GM18867 (cell line): Measurements from ENCODE around the gene TSC22D4.
"Not testable (repeated sequence)": the region's sequence is repeated elsewhere in the genome, so short reads cannot be mapped to it uniquely, and the experiment has no call there.

Source experiments
- ATAC-seq: cut with Tn5 transposase; IDR thresholded peaks from one replicate; pipeline ENCODE4 v1.9.1; 2021; ENCODE audit warnings: mild to moderate bottlenecking, moderate library complexity; ENCODE audit not compliant: unreplicated experiment

Gene TSC22D4

GRCh38 chr7:100476101-100476780, 2.8 kb downstream of the TSC22D4 start:
- no peak for ATAC-seq

DNA sequence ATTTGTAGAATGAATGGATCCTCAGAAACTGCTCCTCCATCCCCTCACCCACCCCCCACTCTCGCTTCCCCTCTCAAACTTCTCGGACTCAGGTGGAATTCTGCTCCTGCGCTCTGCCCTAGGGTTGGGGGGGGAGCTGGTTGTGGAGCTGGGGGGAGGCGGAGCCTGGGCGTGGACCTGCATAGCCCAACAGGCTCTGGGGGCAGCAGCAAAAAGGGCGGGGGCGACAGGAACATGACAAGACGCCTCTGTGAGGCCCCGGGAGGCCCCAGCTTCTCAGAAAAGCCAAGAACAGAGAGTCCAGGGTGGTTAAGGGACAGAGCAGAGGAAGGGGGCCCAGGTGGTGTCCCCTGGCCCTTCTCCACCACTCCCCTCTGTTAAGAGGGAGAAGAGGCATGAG, 3.5 kb downstream of the TSC22D4 start:
- no peak for ATAC-seq

DNA sequence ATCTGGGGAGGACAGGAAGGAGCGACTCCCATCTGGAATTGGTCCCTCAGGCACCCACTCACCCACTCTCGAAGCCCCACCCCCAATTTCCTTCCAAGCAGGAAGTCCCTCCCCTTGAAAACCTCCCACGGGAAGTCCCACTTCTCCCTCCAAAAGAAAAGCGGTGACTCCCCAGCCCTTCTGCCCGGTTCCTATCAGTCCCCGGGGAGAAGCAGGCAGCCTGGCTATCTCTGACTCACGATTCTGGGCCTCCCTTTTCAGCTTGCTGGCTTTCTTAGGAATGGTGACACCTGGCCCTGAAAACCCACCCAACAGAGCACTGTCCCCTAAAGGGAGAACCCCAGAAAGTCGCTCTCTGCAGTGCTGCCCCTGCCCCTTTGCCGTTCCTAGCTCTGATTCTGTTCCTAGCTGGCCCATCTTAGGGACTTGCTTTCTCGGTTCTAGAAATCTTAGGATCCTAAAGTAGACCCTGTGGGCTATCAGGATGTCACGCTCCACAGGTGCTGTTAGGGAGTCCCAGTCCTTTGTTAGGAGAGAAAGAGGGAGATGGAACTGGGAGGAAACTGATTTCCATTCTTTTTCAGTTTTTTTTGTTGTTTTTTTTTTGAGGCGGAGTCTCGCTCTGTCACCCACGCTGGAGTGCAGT, 6.0 kb downstream of the TSC22D4 start:
- no peak for ATAC-seq

GRCh38 chr7:100472121-100472851, 6.7 kb downstream of the TSC22D4 start:
- no peak for ATAC-seq

DNA sequence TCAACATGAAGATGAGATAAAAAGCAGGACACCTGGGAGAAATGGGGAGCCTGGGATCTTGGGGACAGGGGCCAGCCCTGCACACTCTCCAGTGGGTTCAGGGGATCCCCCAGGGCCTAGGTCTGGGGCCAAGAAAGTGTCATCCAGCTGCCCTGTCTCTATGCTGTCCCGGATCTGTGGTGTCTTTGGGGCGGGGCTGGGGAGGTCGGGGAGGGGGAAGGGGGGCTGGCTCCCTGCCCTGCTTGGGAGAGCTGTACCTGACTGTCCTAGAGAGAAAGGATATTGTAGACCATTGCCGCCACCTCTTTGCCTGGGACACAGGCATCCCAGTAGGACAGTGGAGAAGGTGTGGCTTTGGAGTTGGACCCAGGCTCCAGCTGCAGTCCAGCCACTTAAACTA, 8.0 kb downstream of the TSC22D4 start:
- no peak for ATAC-seq

- ATAC-seq = peak; percentile 62
Measured at GRCh38 chr7:100469227-100470044, 9.6 kb downstream of the TSC22D4 start.

GRCh38 chr7:100467638-100468373, 11.2 kb downstream of the TSC22D4 start:
- ATAC-seq = no peak

- no peak for ATAC-seq
Measured at GRCh38 chr7:100466653-100467605, 12.1 kb downstream of the TSC22D4 start.

- no peak for ATAC-seq
Measured at GRCh38 chr7:100465702-100466311, 13.2 kb downstream of the TSC22D4 start.

DNA sequence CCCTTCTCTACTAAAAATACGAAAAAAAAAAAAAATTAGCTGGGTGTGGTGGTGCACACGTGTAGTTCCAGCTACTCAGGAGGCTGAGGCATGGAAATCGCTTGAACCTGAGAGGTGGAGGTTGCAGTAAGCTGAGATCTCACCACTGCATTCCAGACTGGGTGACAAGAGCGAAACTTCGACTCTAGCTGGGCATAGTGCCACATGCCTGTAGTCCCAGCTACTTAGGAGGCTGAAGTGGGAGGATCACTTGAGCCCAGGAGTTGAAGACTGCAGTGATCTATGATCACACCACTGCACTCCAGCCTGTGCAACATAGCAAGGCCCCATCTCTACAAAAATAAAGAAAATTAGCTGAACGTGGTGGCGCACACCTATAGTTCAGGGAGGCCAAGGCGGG, 13.7 kb downstream of the TSC22D4 start:
- ATAC-seq = no peak

DNA sequence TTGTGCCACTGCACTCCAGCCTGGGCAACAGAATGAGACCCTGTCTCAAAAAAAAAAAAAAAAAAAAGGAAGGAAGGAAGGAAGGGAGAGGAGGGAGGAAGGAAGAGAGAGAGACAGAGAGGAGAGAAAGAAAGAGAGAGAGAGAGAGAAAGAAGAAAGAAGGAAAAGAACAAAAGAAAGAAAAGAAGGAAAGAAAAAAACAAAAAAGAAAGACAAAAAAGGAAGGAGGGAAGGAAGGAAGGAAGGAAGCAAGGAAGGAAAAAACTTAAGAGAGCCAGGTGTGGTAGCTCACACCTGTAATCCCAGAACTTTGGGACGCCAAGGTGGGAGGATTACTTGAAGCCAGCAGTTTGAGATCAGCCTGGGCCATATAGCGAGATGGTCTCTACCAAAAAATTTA, 14.2 kb downstream of the TSC22D4 start:
- no peak for ATAC-seq

DNA sequence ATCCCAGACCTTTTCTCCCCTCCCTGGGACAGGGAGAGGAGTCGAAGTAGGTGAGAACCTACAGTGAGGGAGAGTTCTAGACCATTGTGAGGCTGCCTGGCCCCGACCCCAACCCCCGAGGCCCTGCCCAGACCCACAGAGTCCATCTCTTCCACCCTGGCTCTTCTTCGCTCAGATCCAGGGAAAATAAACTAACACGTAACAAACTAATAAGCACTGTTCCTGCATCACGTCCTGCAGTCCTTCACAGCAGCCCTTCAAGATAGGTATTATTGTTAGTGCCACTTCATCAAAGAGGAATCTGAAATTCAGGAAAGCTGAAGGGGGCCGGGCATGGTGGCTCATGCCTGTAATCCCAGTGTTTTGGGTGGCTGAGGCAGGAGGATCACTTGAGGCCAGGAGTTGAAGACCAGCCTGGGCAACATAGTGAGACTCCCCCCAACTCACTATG, 14.8 kb downstream of the TSC22D4 start, which contains the start of gene SPACDR:
Gene SPACDR (minus strand): TSS at position 51 of the 451 bp plus-strand sequence. CDS start 235 bp downstream, outside the sequence.
- ATAC-seq = no peak

- ATAC-seq = no peak
Measured at GRCh38 chr7:100457033-100457432, 22.0 kb downstream of the TSC22D4 start.

GRCh38 chr7:100456562-100456961, 22.5 kb downstream of the TSC22D4 start:
- ATAC-seq = no peak

DNA sequence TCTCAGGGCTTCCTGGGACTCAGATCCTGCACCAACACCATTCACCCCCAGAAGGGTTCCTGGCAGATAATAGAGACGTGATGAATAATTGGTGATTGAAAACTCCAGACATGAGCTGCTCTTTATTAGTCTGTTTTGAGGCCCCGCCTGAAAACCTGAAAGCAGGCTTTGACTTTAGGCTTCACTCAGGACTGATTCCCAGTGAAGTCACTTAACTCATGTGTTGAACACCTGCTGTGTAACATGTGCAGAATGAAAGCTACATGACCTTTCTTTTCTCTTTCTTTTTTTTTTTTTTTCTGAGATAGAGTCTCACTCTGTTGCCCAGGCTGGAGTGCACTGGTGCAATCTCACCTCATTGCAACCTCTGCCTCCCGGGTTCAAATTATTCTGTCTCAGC, 23.8 kb downstream of the TSC22D4 start:
- no peak for ATAC-seq

DNA sequence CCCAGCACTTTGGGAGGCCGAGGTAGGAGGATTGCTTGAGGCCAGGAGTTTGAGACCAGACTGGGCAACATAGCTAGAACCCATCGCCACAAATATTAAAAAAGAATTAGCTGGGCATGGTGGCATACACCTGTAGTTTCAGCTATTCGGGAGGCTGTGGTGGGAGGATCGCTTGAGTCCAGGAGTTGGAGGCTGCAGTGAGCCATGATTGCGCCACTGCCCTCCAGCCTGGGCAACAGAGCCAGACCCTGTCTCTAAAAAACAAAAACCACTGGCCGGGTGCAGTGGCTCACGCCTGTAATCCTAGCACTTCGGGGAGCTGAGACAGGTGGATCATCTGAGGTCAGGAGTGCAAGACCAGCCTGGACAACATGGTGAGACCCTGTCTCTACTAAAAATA, 25.2 kb downstream of the TSC22D4 start:
- not testable (repeated sequence) for ATAC-seq

GRCh38 chr7:100452513-100452912, 26.5 kb downstream of the TSC22D4 start:
- ATAC-seq = no peak

DNA sequence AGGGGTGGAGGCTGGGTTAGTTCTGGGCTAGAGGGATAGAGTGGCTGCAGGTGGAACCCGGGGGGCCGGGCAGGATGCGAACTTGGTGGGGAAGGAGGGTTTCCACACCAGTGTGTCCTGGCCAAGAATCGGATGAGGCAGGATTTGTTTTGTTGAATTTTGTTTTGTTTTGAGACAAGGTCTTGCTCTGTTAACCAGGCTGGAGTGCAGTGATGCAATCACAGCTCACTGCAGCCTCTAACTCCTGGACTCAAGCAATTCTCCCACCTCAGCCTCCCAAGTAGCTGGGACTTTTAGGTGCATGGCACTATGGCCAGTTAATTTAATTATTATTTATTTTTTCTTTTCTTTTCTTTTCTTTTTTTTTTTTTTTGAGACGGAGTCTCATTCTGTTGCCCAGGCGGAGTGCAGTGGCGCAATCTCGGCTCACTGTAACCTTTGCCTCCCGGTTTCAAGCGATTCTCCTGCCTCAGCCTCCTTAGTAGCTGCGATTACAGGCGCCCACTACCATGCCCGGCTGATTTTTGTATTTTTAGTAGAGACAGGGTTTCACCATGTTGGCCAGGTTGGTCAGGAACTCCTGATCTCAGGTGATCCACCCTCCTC, 29.7 kb downstream of the TSC22D4 start:
- no peak for ATAC-seq
